H1 (cell line): ENCODE results near the gene TMEM163. TPM values are rescaled to one million over a fixed set of nuclear protein-coding genes. Genes with fewer than 3 reads are reported as not detected.

Experiments
- CTCF ChIA-PET: fragments of 300-600 bp; sonication (Branson Sonifier 250); formaldehyde crosslinking; loops from one replicate; lab custom pipeline; 2021; ENCODE audit not compliant: partially characterized antibody; lab: Charles Lee
- POLR2A ChIA-PET: fragments of 300-600 bp; sonication (Branson Sonifier 250); formaldehyde crosslinking; loops from one replicate; lab custom pipeline; 2021; ENCODE audit warnings: inconsistent platforms; ENCODE audit not compliant: partially characterized antibody; lab: Charles Lee
- DNase-seq, 2 experiments: peaks; one replicate each; pipeline versions ENCODE4 v3.0.0 to v3.0.0-alpha.2; 2010 to 2022; ENCODE audit warnings: low spot score in 2 of 2, low read depth in 1 of 2, mixed read lengths in 1 of 2
- FAIRE-seq: peaks from 2 replicates; lab custom pipeline; 2011; peaks lifted over from hg19 to GRCh38; lab: Jason Lieb, UNC
- H2AFZ ChIP-seq: 2 replicates; pipeline ENCODE4 v1.8.1; 2012; ENCODE audit warnings: low read length, inconsistent platforms
- H2AK5ac ChIP-seq: 2 replicates; pipeline ENCODE4 v1.6.1; 2013; ENCODE audit warnings: low read depth, low read length
- H2BK120ac ChIP-seq: replicated peaks from 2 replicates; pipeline ENCODE3; 2013; ENCODE audit warnings: low read depth, low read length, inconsistent platforms
- H2BK12ac ChIP-seq: 2 replicates; pipeline ENCODE4 v1.6.1; 2013; ENCODE audit warnings: low read depth, low read length
- H2BK15ac ChIP-seq: 2 replicates; pipeline ENCODE4 v1.6.1; 2013; ENCODE audit warnings: low read length
- H2BK20ac ChIP-seq: 2 replicates; pipeline ENCODE4 v1.6.1; 2013; ENCODE audit warnings: low read length
- H2BK5ac ChIP-seq: 2 replicates; pipeline ENCODE4 v1.6.1; 2013; ENCODE audit warnings: low read depth, low read length
- H3K14ac ChIP-seq: 2 replicates; pipeline ENCODE4 v1.6.1; 2013; ENCODE audit warnings: inconsistent platforms; ENCODE audit not compliant: insufficient read length
- H3K18ac ChIP-seq: 2 replicates; pipeline ENCODE4 v1.6.1; 2013; ENCODE audit warnings: low read length; ENCODE audit errors: extremely low read depth
- H3K23ac ChIP-seq: 2 replicates; pipeline ENCODE4 v1.6.1; 2013; ENCODE audit warnings: inconsistent platforms; ENCODE audit not compliant: insufficient read length
- H3K23me2 ChIP-seq: 2 replicates; pipeline ENCODE4 v1.6.1; 2013; ENCODE audit warnings: low read depth, low read length
- H3K27ac ChIP-seq: 2 replicates; pipeline ENCODE4 v1.6.1; 2011; ENCODE audit warnings: low read depth, low read length, inconsistent platforms
- H3K27me3 ChIP-seq, 4 experiments: replicated peaks in 1 of 4; 1 replicate in 1 of 4; 2 replicates in 3 of 4; pipeline versions ENCODE4 v1.6.1 to v1.8.1; 2011 to 2013; ENCODE audit warnings: low read length in 3 of 4, mild to moderate bottlenecking in 3 of 4, inconsistent platforms in 2 of 4, mixed read lengths in 2 of 4, moderate library complexity in 1 of 4; ENCODE audit not compliant: control insufficient read depth in 3 of 4, insufficient read depth in 3 of 4; ENCODE audit errors: extremely low read depth in 1 of 4
- H3K36me3 ChIP-seq, 4 experiments: 2 replicates each; pipeline versions ENCODE4 v1.6.1 to v1.8.1; 2011 to 2013; ENCODE audit warnings: mild to moderate bottlenecking in 4 of 4, low read length in 3 of 4, moderate library complexity in 2 of 4, control low read depth in 1 of 4, inconsistent platforms in 1 of 4; ENCODE audit not compliant: insufficient read depth in 4 of 4, control insufficient read depth in 2 of 4
- H3K4ac ChIP-seq: replicated peaks from 2 replicates; pipeline ENCODE3; 2013; ENCODE audit warnings: low read length, low read depth, mixed read lengths, inconsistent platforms; ENCODE audit not compliant: insufficient read length
- H3K4me1 ChIP-seq, 4 experiments: replicated peaks in 1 of 4; 1 replicate in 1 of 4; 2 replicates in 3 of 4; pipeline versions ENCODE4 v1.6.1 to v1.8.1; 2011 to 2013; ENCODE audit warnings: low read length in 3 of 4, inconsistent platforms in 2 of 4, mixed read lengths in 1 of 4; ENCODE audit not compliant: insufficient read depth in 4 of 4, control insufficient read depth in 3 of 4
- H3K4me2 ChIP-seq, 2 experiments: 2 replicates each; pipeline versions ENCODE4 v1.6.1 to v1.8.1; 2011 to 2013; ENCODE audit warnings: low read depth in 2 of 2, low read length in 2 of 2, control low read depth in 1 of 2, inconsistent platforms in 1 of 2, mild to moderate bottlenecking in 1 of 2; ENCODE audit not compliant: insufficient read depth in 1 of 2
- H3K4me3 ChIP-seq, 4 experiments: fragments of 200-600, 300-600 bp in 1 of 4; sonication (generic), shearing (Covaris generic), sonication (Bioruptor Twin) in 1 of 4; 2 replicates each; pipeline versions ENCODE4 v1.5.1 to v1.8.1; 2011 to 2016; ENCODE audit warnings: low read length in 4 of 4, low read depth in 3 of 4, control low read depth in 2 of 4, inconsistent platforms in 2 of 4, mild to moderate bottlenecking in 2 of 4, mixed read lengths in 1 of 4, moderate library complexity in 1 of 4; ENCODE audit not compliant: insufficient read depth in 2 of 4; ENCODE audit errors: extremely low read depth in 1 of 4
- H3K56ac ChIP-seq: replicated peaks from 2 replicates; pipeline ENCODE3; 2013; ENCODE audit warnings: low read depth, mild to moderate bottlenecking, mixed read lengths, low read length, inconsistent platforms; ENCODE audit not compliant: insufficient read length
- H3K79me1 ChIP-seq: 2 replicates; pipeline ENCODE4 v1.6.1; 2013; ENCODE audit warnings: low read depth, low read length, control low read depth
- H3K79me2 ChIP-seq, 2 experiments: 2 replicates each; pipeline versions ENCODE4 v1.6.1 to v1.8.1; 2012 to 2013; ENCODE audit warnings: low read length in 2 of 2, mild to moderate bottlenecking in 2 of 2, inconsistent platforms in 1 of 2; ENCODE audit not compliant: insufficient read depth in 2 of 2, control insufficient read depth in 1 of 2
- H3K9ac ChIP-seq, 4 experiments: replicated peaks in 1 of 4; 1 replicate in 1 of 4; 2 replicates in 3 of 4; pipeline versions ENCODE4 v1.6.1 to v1.8.1; 2011 to 2013; ENCODE audit warnings: low read depth in 3 of 4, low read length in 3 of 4, control low read depth in 2 of 4, mild to moderate bottlenecking in 2 of 4, moderate library complexity in 2 of 4, inconsistent platforms in 1 of 4; ENCODE audit errors: extremely low read depth in 1 of 4
- H3K9me3 ChIP-seq, 2 experiments: 2 replicates each; pipeline versions ENCODE4 v1.6.1 to v1.8.1; 2012 to 2013; ENCODE audit warnings: mild to moderate bottlenecking in 2 of 2, moderate library complexity in 2 of 2, control low read depth in 1 of 2, inconsistent platforms in 1 of 2, low read depth in 1 of 2, low read length in 1 of 2, mixed read lengths in 1 of 2; ENCODE audit not compliant: insufficient read depth in 2 of 2
- H4K20me1 ChIP-seq, 2 experiments: replicated peaks in 1 of 2; 2 replicates each; pipeline versions ENCODE3 to v1.8.1; 2011 to 2013; ENCODE audit warnings: inconsistent platforms in 2 of 2, low read length in 2 of 2, mild to moderate bottlenecking in 1 of 2; ENCODE audit not compliant: insufficient read depth in 2 of 2, control insufficient read depth in 1 of 2
- H4K5ac ChIP-seq: 2 replicates; pipeline ENCODE4 v1.6.1; 2013; ENCODE audit warnings: low read length, low read depth, mixed read lengths, inconsistent platforms; ENCODE audit not compliant: insufficient read length
- H4K8ac ChIP-seq: 2 replicates; pipeline ENCODE4 v1.8.0; 2013; ENCODE audit warnings: mild to moderate bottlenecking, moderate library complexity, low read length, inconsistent platforms; ENCODE audit not compliant: insufficient read depth; ENCODE audit errors: extremely low read depth
- H4K91ac ChIP-seq: replicated peaks from 2 replicates; pipeline ENCODE3; 2013; ENCODE audit warnings: low read length, mixed read lengths, inconsistent platforms; ENCODE audit not compliant: insufficient read length
- CBX5 ChIP-seq: fragments of 300-800, 300-1000 bp; sonication (generic); IDR thresholded peaks from 2 replicates; pipeline ENCODE4 v1.7.1; 2016; ENCODE audit warnings: antibody characterized with exemption, low read length, low read depth
- CEBPB ChIP-seq: IDR thresholded peaks from 2 replicates; pipeline ENCODE4 v1.6.1; 2012; ENCODE audit warnings: low read depth, low read length
- CHD1 ChIP-seq: IDR thresholded peaks from 2 replicates; pipeline ENCODE4 v1.6.1; 2012; ENCODE audit warnings: low read depth, low read length, improper control_type of control experiment
- KDM5A ChIP-seq: fragments of 200-600 bp; IDR thresholded peaks from 2 replicates; pipeline ENCODE4 v1.7.1; 2012; ENCODE audit warnings: mild to moderate bottlenecking, low read length, inconsistent platforms, mixed read lengths
- NRF1 ChIP-seq: IDR thresholded peaks from 2 replicates; pipeline ENCODE4 v1.6.1; 2011; ENCODE audit warnings: mild to moderate bottlenecking, low read depth, low read length, improper control_type of control experiment
- POLR2A ChIP-seq, 2 experiments: IDR thresholded peaks; 1 replicate in 1 of 2; 2 replicates in 1 of 2; pipeline ENCODE4 v1.6.1; 2011; ENCODE audit warnings: low read depth in 2 of 2, low read length in 2 of 2, mild to moderate bottlenecking in 2 of 2; ENCODE audit errors: control extremely low read depth in 1 of 2
- RXRA ChIP-seq: IDR thresholded peaks from 2 replicates; pipeline ENCODE4 v1.6.1; 2011; ENCODE audit warnings: low read depth, mild to moderate bottlenecking, low read length, moderate library complexity; ENCODE audit not compliant: insufficient read depth
- TAF7 ChIP-seq: optimal IDR thresholded peaks from 2 replicates; pipeline ENCODE3; 2011; ENCODE audit warnings: low read depth, mild to moderate bottlenecking, inconsistent platforms, low read length, moderate library complexity, borderline replicate concordance
- ZNF274 ChIP-seq: IDR thresholded peaks from 2 replicates; pipeline ENCODE4 v1.7.0; 2012; ENCODE audit warnings: low read length, borderline replicate concordance; ENCODE audit errors: extremely low read depth
- WGBS, 2 experiments: shearing (Covaris generic) in 1 of 2; methylation state at CpG; one replicate each; pipeline versions ENCODE4 v1.1.6 to v1.1.7; 2013 to 2015; ENCODE audit warnings: low lambda C conversion rate in 2 of 2, mixed read lengths in 2 of 2, inconsistent platforms in 1 of 2, low coverage in 1 of 2, missing lambda C conversion rate in 1 of 2; ENCODE audit not compliant: insufficient replicate concordance in 2 of 2, insufficient coverage in 1 of 2, insufficient read length in 1 of 2; ENCODE audit errors: extremely low coverage in 1 of 2, missing lambda C conversion rate in 1 of 2; 5-methylcytosine and 5-hydroxymethylcytosine counted together
- polyA plus RNA-seq, 7 experiments: library from polyadenylated mRNA; depleted of rRNA in 3 of 7; stranded (reverse) in 5 of 7; unstranded in 2 of 7; fragments of >200 nt in 5 of 7; fragments of 200-250 nt in 2 of 7; gene quantifications; 1 replicate in 5 of 7; 2 replicates in 1 of 7; 4 replicates in 1 of 7; pipeline versions ENCODE4 v1.2.1 to v1.2.3, GENCODE V29; 2011 to 2013; ENCODE audit warnings: missing spikeins in 2 of 7, mixed read lengths in 2 of 7
- total RNA-seq: library from RNA; stranded (reverse); fragmentation: NEBNext Ultra II Directional; extraction: Animal tissue kit (Norgen Biotek cat#: 25700); gene quantifications from 2 replicates; pipeline ENCODE4 v1.2.1, GENCODE V29; 2021

Gene TMEM163
- total and polyA plus RNA-seq, 2 of the 8 experiments (the other 6 are each of a cell fraction or from before 2014, with no cell fraction given) = 2.8 to 3.2 TPM

- CTCF ChIA-PET = interaction anchor here (0.8 to 6.2 kb wide), 24 partner anchors 10 to 524 kb away, joined by 3 to 79 read pairs (median 12); no protein-coding TSS in a partner anchor
- TF ChIP-seq TAF7 (no peak), RXRA (no peak), ZNF274 (no peak), CBX5 (no peak), CEBPB (no peak), POLR2A (IDR thresholded peaks at IDR 0.05; ENCODE audit: control extremely low read depth in 1 of 2, low read depth in 2 of 2, low read length in 2 of 2) (no peak), CHD1 (no peak), NRF1 (no peak), KDM5A (no peak)
Measured at GRCh38 chr2:134410831-134411231, 308.0 kb downstream of the TMEM163 start.

More at GRCh38 chr2:134410831-134411231, 308.0 kb downstream of the TMEM163 start:
- Histone ChIP-seq H2BK15ac (no peak overlapping the region), H3K23me2 (no peaks in the 10 kb centered on the region), H3K9me3 (no peaks in the 10 kb centered on the region), H2BK12ac (no peak overlapping the region), H2BK20ac (no peak overlapping the region), H3K23ac (no peak overlapping the region), H3K9ac (no peak overlapping the region), H3K79me1 (no peaks in the 10 kb centered on the region), H3K18ac (no peak overlapping the region), H3K4me3 (no peak overlapping the region), H3K27me3 (no peaks in the 10 kb centered on the region), H3K4ac (no peak overlapping the region), H2BK120ac (no peak overlapping the region), H4K91ac (no peak overlapping the region), H2AK5ac (no peak overlapping the region), H4K20me1 (peaks cover 0 to 2% of the 10 kb centered on the region in 2 experiments), H4K5ac (no peak overlapping the region), H3K79me2 (no peaks in the 10 kb centered on the region), H3K36me3 (peaks cover 0 to 5% (median 0%) of the 10 kb centered on the region in 4 experiments; a peak in 1 of 8 replicates), H3K27ac (no peak overlapping the region), H3K4me2 (no peak overlapping the region), H2BK5ac (no peak overlapping the region), H2AFZ (no peak overlapping the region), H3K4me1 (peaks cover 0 to 5% (median 0%) of the 10 kb centered on the region in 4 experiments; a peak in 1 of 7 replicates), H3K56ac (no peak overlapping the region), H3K14ac (no peak overlapping the region), H4K8ac (no peak overlapping the region)
- 95% methylated on average over 5 of the region's 5 CpGs; no CpG with 5 or more reads in 1 of the 2 experiments for WGBS, 2 experiments
- DNase-seq = no peak
- FAIRE-seq = no peak
- POLR2A ChIA-PET = no interaction called here
